ENCODE measurements around the gene OSGEP.

DNA sequence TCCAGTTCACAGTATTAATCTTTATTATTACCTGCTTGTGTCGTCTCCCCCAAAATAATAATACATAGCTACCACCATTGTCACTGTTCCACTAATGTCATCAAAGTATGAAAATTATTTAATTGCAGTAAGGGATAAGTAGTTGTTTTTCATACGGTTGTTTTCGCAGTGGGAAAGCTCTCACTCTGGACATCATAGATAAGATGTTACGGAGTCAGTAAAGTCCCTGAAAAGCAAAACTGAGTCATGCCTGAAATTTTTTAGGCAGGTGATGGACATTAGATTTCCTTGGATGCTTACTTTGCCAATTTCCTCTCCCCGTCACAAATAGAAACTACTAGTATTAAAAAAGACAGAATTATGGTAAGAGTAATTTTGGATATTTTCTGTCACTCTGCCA is 27.8 kb upstream of the OSGEP start:
- no peak for TF ChIP-seq CTCF (IDR thresholded peaks at IDR 0.05)
- TF ChIP-seq POLR2AphosphoS5 (IDR thresholded peaks at IDR 0.05) = no peak
